Vagina (tissue), 2 donors: ENCODE results near the gene DAGLA.

Source experiments
- CTCF ChIP-seq, 3 experiments: fragments of 450-650 bp in 2 of 3; fragments of 200-600 bp in 1 of 3; sonication (generic) in 1 of 3; IDR thresholded peaks; one replicate each; pipeline ENCODE4 v1.5.1; 2017 to 2019; ENCODE audit warnings: antibody characterized with exemption in 3 of 3, mild to moderate bottlenecking in 2 of 3, moderate library complexity in 2 of 3
- POLR2A ChIP-seq, 2 donors: fragments of 450-650 bp; IDR thresholded peaks; one replicate each; pipeline ENCODE4 v1.6.1; 2017; ENCODE audit warnings: antibody characterized with exemption in 2 of 2, mild to moderate bottlenecking in 2 of 2, moderate library complexity in 2 of 2

GRCh38 chr11:61659413-61660196 is 20.6 kb upstream of the DAGLA start:
- TF ChIP-seq CTCF (IDR thresholded peaks at IDR 0.05) (no peak), POLR2A (IDR thresholded peaks at IDR 0.05) (no peak)
